ENCODE data around the gene ATG16L2. TPM values are rescaled to one million over a fixed set of nuclear protein-coding genes. Genes with fewer than 3 reads are reported as not detected.

ATG16L2 gene
- total RNA-seq, 4 donors from 2014 or later = 50.2 to 206 (median 85.3) TPM

DNA sequence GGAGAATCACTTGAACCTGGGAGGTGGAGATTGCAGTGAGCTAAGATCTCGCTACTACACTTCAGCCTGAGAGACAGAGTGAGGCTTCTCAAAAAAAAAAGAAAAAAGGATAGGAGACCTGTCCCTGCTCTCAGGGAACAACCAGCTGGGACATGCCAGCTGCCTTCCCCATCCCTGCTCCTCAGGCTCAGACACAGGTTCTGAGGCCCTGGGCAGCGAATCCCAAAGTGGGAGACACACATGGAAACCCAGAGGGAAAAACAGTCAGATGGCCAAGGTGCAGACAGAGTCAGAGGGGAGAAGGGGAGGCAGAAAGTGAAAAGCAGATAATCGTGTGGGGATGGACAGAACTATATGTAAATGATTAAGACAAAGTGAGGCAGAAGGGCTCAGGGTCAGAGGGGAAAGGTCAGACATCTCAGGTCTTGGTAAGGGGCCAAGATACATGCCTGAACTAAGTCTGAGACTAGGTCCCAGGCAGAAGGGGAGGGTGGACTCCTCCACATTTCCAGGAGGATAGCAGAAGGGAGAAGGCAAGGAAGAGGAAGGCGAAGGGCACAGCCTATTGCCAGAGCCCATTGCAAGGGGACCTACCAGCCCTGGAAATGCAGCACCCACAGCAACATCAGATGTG lies 34.6 kb upstream of the ATG16L2 start:
- peak; percentile 7 for DNase-seq
- Histone ChIP-seq H3K4me3 (peak overlapping the region in 3 of 4 donors; percentile 54 to 91 (median 80)), H3K9me3 (no peaks in the 10 kb centered on the region), H3K27me3 (no peaks in the 10 kb centered on the region), H3K27ac (peak overlapping the region; percentile 85 to 93 (median 88)), H3K36me3 (no peaks in the 10 kb centered on the region), H3K4me1 (peaks cover 49 to 93% (median 73%) of the 10 kb centered on the region in 4 donors)
- intact Hi-C loops (cut with DNase I; ENCODE audit: low total_unique reads) = no loop called here
- in situ Hi-C loops (cut with MboI; ENCODE audit: low pct_ligation_motif_present in 1 of 4, low pct_unique_long_range_greater_than_20kb in 1 of 4, low sequenced_read_pairs in 3 of 4) = no loop called here
- WGBS, 2 donors (ENCODE audit: low coverage in 1 of 2) = 62 to 63% methylated on average over 3 to 4 of the region's 4 CpGs
- no peak for TF ChIP-seq POLR2A (IDR thresholded peaks at IDR 0.05)
- TF ChIP-seq, protein P1, sequence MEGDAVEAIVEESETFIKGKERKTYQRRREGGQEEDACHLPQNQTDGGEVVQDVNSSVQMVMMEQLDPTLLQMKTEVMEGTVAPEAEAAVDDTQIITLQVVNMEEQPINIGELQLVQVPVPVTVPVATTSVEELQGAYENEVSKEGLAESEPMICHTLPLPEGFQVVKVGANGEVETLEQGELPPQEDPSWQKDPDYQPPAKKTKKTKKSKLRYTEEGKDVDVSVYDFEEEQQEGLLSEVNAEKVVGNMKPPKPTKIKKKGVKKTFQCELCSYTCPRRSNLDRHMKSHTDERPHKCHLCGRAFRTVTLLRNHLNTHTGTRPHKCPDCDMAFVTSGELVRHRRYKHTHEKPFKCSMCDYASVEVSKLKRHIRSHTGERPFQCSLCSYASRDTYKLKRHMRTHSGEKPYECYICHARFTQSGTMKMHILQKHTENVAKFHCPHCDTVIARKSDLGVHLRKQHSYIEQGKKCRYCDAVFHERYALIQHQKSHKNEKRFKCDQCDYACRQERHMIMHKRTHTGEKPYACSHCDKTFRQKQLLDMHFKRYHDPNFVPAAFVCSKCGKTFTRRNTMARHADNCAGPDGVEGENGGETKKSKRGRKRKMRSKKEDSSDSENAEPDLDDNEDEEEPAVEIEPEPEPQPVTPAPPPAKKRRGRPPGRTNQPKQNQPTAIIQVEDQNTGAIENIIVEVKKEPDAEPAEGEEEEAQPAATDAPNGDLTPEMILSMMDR (IDR thresholded peaks at IDR 0.05) = no peak
- TF ChIP-seq POLR2AphosphoS5 (IDR thresholded peaks at IDR 0.05) = no peak
- TF ChIP-seq EP300 (IDR thresholded peaks at IDR 0.05; ENCODE audit: low read depth) = no peak

DNA sequence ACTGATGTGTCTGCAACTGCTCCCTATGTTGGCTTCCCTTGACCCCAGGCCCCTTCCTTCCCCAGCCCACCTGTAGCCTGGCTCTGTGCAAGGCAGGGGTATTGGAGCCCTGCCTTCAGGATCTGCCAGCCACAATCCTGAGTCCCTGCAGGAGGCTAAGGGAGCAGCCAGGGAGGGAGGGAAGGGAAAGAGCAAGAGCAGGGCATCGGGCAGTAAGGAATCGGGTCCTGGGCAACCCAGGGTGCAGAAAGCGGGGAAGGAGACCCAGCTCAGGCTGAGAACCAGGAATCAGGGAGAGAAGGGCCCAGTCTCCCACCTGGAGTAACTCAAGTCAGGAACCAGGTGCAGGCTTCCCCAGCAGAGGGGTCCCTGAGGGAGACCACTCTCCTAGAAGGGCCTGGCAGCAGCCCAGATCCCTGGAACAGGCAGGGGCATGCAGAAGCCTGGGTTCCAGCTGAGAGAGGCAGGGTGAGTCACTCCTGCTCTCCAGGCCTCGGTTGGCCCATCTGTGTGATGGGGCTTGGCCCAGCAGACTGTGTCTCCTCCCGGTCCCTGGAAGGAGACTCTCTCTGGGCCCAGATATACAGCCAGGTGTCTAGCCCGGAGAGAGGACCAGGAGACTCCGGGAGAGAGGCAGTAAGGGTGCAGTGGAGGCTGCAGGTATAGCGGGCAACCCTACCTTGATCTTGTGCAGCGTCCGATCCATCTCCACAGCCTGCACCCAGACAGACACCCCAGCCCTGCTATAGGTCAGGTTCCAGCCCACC lies 33.7 kb upstream of the ATG16L2 start:
- Histone ChIP-seq H3K36me3 (no peaks in the 10 kb centered on the region), H3K27me3 (no peaks in the 10 kb centered on the region), H3K27ac (peak overlapping the region; percentile 85 to 93 (median 88)), H3K4me3 (peak overlapping the region; percentile 54 to 91 (median 76)), H3K4me1 (peaks cover 49 to 85% (median 71%) of the 10 kb centered on the region in 4 donors), H3K9me3 (no peaks in the 10 kb centered on the region)
- WGBS, 2 donors (ENCODE audit: low coverage in 1 of 2) = 60% methylated on average over 10 of the region's 10 CpGs; no CpG with 5 or more reads in 1 of the 2 donors
- peak; percentile 14 for DNase-seq
- in situ Hi-C loops (cut with MboI; ENCODE audit: low pct_ligation_motif_present in 1 of 4, low pct_unique_long_range_greater_than_20kb in 1 of 4, low sequenced_read_pairs in 3 of 4) (no loop called here), intact Hi-C loops (cut with DNase I; ENCODE audit: low total_unique reads) (no loop called here)
- no peak for TF ChIP-seq POLR2AphosphoS5 (IDR thresholded peaks at IDR 0.05)
- no peak for TF ChIP-seq POLR2A (IDR thresholded peaks at IDR 0.05)
- no peak for TF ChIP-seq EP300 (IDR thresholded peaks at IDR 0.05; ENCODE audit: low read depth)
- TF ChIP-seq, protein P1 (IDR thresholded peaks at IDR 0.05) = no peak

DNA sequence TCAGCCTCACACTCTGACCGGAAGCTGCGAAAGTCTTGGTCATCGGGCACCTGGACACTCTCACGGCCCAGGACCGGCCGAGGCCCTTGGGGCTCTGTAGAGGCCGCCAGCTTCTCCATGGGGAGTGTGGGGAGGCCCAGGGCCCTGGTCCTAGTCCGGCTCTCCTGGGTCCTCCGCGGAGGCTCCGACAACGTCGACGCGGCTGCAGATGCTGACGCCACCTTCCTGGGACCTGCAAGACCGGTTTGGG lies 33.2 kb upstream of the ATG16L2 start:
- no peaks in the 10 kb centered on the region for H3K9me3 ChIP-seq
- 27% methylated on average over 7 of the region's 17 CpGs; no CpG with 5 or more reads in 1 of the 2 donors for WGBS, 2 donors (ENCODE audit: low coverage in 1 of 2)
- no peaks in the 10 kb centered on the region for H3K27me3 ChIP-seq
- DNase-seq = peak; percentile 66
- H3K4me3 ChIP-seq = peak overlapping the region; percentile 54 to 91 (median 76)
- in situ Hi-C loops (cut with MboI; ENCODE audit: low pct_ligation_motif_present in 1 of 4, low pct_unique_long_range_greater_than_20kb in 1 of 4, low sequenced_read_pairs in 3 of 4) (no loop called here), intact Hi-C loops (cut with DNase I; ENCODE audit: low total_unique reads) (no loop called here)
- H3K27ac ChIP-seq = peak overlapping the region; percentile 85 to 93 (median 88)
- no peaks in the 10 kb centered on the region for H3K36me3 ChIP-seq
- TF ChIP-seq, protein P1 (IDR thresholded peaks at IDR 0.05) = no peak
- TF ChIP-seq POLR2AphosphoS5 (IDR thresholded peaks at IDR 0.05) (peak in 1 of 3 donors; percentile 20), POLR2A (IDR thresholded peaks at IDR 0.05) (peak; percentile 43), EP300 (IDR thresholded peaks at IDR 0.05; ENCODE audit: low read depth) (no peak)
- H3K4me1 ChIP-seq = peaks cover 51 to 85% (median 73%) of the 10 kb centered on the region in 4 donors

- no peak for TF ChIP-seq POLR2AphosphoS5 (IDR thresholded peaks at IDR 0.05)
- Histone ChIP-seq H3K36me3 (no peaks in the 10 kb centered on the region), H3K4me3 (peak overlapping the region; percentile 54 to 91 (median 76)), H3K27ac (peak overlapping the region; percentile 85 to 93 (median 88)), H3K9me3 (no peaks in the 10 kb centered on the region), H3K4me1 (peaks cover 53 to 85% (median 77%) of the 10 kb centered on the region in 4 donors), H3K27me3 (no peaks in the 10 kb centered on the region)
- WGBS, 2 donors (ENCODE audit: low coverage in 1 of 2) = 1% methylated on average over 23 of the region's 89 CpGs; no CpG with 5 or more reads in 1 of the 2 donors
- intact Hi-C loops (cut with DNase I; ENCODE audit: low total_unique reads) = no loop called here
- in situ Hi-C loops (cut with MboI; ENCODE audit: low pct_ligation_motif_present in 1 of 4, low pct_unique_long_range_greater_than_20kb in 1 of 4, low sequenced_read_pairs in 3 of 4) = no loop called here
- DNase-seq = peak; percentile 64
Measured at GRCh38 chr11:72781313-72782080, 32.7 kb upstream of the ATG16L2 start.
